GM19452 (cell line): Measurements from ENCODE around the gene HNRNPA0.
"Not testable (repeated sequence)": the region's sequence is repeated elsewhere in the genome, so short reads cannot be mapped to it uniquely, and the experiment has no call there.

Source experiments
- ATAC-seq: cut with Tn5 transposase; IDR thresholded peaks from one replicate; pipeline ENCODE4 v1.9.1; 2021; ENCODE audit not compliant: unreplicated experiment

Gene HNRNPA0

DNA sequence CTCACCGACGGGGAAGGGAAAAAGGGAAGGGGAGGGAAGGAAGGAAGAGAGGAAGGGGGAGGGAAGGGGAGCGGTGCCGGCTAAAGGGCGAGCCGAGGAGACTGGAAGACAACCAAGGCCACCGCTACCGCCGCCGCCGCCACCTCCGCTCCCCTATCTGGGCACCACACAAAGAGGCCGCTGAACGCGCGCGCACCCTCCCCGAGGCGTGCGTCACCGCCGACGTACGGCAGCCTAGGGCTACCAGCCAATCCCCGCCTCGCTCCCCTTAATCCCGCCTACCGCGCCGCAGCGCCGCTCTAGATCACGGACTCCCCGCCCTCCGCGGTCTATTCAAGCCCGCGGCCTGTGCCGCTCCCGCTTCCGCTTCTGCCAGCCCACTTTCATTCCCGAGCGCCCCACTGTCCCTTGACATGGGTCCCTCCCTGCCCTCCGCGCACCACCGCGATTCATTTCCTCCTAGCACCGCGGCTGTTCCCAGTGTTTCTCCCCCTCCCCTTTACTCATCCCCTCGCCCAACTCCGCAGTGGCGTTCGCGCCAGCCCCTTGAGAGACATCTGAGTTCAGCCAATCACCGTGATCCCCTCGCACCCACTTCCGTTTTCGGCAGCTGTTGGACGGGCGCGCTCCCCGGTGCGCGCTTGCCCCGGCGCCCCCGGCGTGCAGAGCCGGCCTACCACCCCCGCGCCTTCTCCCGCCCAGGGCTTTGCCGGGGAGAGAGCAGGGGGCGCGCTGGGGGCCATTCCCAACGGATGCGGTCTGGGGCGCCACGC, at the start of gene HNRNPA0:
TSS of gene HNRNPA0 (minus strand) at position 176 of the 773 bp plus-strand sequence. CDS start 297 bp downstream, outside the sequence.
- ATAC-seq, result peak; percentile 76

DNA sequence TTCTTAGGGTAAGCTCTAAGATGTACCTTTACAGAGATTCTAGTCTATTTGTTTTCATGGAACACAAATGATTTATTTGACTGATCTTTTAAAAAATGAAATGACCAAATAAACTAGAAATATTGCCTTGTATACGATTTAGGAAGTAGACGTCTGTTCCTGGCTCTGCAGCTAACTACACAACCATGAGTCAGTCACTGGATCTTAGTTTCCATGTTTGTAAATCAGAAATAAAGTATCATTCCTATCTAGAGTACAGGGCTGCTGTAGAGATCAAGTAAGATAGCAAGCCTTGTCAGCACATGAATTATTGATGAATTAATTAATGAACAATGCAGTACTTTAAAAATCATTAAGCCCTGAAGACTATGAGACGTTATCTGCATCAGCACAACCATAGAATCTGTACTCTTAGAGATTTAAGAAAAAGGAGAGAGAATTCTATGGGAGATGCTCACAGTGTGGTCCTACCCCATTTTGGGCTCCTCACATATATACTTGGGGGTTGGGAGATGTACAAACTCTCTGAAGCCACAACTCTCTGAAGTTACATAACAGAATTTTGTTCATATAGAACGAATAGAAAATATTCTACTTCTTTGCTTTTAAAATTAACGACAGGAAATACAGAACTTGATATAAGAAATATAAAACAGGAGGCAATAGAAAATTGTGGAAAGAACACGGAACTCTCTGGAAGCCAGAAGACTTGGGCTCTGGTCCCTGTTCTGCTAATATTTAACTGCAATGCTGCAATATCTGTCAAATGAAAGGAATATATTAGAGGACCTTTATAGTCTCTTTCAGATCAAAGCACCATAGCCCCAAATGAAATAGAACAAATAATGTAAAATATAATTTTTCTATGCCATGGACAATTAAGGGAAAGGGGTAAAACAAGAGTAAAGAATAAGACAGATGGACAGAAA, 48.4 kb upstream of the HNRNPA0 start:
- ATAC-seq, result no peak

DNA sequence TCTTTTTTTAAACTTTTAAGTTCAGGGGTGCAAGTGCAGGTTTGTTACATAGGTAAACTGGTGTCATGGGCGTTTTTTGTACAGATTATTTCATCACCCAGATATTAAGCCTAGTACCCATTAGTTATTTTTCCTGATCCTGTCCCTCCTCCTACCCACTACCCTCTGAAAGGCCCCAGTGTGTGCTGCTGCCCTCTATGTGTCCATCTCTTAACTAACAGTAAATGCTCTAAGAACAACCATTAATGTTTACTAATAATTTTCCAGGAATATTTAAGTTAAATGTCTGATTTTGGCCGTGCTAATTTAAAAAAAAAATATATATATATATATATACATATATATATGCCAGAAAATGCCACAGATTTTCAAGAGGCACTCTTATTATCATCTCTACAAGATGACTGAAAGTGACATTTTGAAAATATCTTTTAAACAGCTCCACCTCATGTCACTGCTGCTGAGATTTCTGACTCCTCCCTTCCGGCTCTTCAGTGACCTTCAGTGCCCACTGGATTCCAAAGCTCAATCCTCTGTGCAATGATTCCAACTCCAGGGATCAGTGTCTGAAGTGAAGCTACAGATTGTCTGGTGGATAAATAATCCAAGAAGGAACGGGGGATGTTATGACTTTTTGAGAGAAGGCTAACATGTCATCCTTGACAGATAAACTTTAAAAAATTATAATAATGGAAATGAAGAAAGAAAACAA, 46.7 kb upstream of the HNRNPA0 start:
- ATAC-seq, result no peak

DNA sequence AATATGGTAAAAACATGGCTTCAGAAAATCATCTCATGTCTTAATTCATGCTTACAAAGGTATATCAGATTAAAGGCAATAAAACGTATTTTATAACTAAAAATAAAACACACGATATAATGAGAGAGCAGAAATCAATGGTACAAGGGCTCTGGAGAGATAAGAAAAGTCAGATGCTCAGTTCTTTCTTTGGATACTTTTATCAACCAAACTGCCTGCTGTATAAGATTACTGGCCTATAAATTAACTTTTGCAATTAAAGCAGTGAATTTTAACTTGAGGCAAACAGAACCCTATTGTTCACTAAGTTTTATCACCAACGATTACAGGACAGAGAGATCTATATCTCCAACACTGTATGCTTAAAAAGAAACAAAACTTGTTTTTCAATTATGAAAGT, 42.1 kb upstream of the HNRNPA0 start:
- no peak for ATAC-seq

DNA sequence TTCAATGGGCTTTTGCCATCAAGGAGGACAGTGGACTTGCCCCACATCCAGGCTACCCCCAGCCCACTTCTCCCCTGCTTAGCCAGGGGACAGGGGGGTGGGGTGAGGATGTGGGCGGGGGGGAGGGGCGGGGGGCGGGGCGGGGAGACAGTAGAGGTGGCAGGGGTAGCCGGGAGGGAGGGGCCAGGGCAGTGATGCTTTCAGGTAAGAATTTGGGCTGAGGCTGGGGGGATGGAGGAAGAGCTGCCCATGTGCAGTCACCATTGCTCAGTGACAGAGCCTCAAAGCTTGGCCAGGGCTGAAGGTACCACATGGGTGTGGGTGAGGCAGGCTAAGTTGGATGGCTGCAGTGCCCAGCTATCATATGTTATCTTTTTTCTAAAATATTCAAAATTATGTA, 40.7 kb upstream of the HNRNPA0 start:
- ATAC-seq, result no peak

DNA sequence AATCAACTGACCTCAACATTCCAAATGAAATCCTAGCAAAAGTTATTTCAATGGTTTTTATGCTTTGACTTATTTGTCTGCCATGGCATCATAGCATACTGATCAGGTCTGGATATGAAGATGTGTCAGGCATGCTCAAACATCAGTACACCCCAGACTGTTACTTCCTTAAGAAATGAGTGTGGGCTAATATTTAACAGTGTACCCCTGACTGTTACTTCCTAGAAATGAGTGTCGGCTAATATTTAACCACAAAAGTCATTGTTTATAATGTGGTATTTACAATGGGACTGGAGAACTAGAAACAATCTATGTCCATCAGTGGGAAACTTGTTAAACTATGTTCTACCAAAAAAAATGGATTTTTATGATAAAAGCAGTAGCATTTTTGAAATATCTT, 38.1 kb upstream of the HNRNPA0 start:
- peak; percentile 61 for ATAC-seq

DNA sequence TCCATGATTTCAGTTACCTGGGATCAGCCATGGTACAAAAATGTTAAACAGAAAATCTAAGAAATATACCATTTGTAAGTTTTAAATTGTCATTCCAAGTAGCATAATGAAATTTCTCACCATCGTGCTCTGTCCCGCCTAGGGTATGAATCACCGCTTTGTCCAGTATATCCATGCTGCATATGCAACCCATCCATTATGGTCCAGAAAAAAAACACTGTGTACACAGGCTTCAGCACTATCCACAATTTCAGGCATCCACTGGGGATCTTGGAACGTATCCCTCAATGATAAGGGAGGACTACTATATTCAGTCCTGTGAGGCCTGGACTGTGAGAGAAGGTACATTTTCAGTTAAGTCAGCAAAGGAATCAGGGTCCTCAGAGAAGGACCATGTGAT, 37.6 kb upstream of the HNRNPA0 start:
- no peak for ATAC-seq

DNA sequence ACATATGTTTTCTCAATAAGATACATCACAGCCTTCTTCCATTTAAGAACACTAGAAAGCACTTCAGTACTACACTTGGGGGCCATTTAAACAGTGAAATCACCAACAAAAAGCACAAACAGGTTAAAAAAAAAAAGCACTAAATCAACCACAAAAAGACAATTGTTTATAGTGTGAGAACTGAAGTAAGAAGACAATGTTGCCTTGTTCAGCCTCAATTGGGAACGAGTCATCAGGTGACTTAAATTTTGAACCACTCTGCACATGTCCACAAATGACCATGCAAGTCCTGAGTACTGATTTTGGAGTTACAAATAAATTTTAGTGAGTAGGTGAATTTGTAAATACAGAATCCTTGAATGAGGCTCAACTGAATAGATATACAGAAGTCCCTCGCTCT, 37.2 kb upstream of the HNRNPA0 start:
- no peak for ATAC-seq

DNA sequence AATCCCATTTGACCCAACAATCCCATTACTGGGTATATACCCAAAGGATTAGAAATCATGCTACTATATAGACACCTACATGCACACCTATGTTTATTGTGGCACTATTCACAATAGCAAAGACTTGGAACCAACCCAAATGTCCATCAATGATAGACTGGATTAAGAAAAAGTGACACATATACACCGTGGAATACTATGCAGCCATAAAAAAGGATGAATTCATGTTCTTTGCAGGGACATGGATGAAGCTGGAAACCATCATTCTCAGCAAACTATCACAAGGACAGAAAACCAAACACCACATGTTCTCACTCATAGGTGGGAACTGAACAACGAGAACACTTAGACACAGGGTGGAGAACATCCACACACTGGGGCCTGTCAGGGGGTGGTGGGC, 34.4 kb upstream of the HNRNPA0 start:
- ATAC-seq, result not testable (repeated sequence)

DNA sequence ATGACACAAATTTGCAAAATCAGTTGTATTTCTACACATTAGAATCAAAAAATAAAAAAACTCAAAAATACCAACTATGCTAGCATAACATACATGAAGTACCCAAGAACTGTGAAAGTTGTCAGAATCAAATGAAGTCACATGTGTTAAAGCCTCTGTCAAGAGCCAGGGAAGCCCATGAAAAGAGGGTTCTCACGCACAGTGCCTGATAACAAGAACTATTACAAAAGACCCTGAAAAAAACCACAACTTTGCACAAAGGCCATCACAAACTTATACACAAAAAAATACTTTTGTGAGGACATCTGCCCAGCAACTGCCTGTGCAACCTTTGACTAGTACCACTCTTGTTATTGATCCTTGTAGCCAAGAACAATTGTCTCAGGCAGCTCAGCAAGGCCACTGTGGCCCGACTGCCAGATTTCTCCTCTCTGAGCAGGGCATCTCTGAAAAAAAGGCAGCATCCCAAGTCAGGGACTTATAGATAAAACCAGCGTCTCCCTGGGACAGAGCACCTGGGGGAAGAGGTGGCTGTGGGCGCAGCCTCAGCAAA, 28.9 kb upstream of the HNRNPA0 start:
- no peak for ATAC-seq

DNA sequence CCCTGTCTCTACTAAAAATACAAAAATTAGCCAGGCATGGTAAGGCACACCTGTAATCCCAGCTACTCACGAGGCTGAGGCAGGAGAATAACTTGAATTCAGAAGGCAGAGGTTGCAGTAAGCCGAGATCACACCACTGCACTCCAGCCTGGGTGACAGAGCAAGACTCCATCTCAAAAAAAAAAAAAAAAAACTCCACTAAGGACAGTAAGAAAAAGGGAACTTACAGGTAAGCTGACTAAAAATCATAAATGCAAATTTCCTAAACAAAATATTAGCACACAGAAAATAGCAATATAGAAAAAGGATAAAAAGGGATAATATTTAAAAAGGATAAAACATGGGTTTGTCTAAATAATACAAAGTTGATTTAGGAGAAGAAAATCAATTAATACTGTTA, 27.9 kb upstream of the HNRNPA0 start:
- ATAC-seq, result no peak

DNA sequence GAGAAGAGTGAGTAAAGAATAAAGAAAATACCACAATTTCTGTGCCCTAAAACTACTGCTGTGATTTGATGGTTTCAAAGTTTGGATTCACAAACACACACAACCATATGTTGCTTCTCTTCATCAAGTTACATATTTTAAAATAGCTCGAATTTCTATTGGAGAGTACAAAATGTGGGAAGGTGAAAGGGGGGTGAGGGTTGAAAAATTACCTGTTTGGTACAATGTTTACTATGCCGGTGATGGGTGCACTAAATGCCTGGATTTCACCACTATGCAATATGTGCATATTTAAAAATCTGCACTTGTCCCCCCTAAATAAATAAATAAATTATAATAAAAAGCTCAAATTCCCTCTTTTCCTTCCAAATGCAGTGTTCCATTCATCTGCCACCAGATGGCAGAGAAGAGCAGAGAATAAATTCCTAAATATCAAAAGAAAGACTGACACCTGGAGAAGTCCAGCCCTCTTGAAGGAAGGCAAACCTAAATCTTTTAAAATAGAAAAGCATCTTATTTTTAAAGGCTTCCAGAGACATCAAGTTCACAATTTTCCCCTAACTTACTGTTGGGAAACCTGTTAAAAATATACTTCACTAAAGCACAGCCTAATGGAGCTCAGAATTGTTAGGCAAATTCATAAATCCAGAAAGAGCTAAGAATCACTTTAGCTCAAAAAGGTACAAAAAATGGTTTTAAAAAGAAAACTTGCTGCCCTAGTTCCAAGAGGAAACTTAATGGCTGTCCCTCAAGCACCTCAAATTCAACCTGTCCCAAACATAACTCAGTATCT, 24.8 kb upstream of the HNRNPA0 start:
- no peak for ATAC-seq

DNA sequence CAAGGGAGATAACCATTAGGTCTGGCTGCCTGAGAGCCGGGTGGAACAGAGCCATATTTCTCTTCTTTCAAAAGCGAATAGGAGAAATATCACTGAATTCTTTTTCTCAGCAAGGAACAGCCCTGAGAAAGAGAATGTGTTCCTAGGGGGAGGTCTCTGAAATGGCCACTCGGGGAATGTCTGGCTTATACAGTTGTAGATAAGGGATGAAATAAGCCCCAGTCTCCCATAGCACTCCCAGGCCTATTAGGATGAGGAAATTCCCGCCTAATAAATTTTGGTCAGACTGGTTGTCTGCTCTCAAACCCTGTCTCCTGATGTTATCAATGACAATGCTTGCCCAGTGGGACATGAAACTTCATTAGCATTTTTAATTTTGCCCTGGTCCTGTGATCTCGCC, 13.8 kb upstream of the HNRNPA0 start:
- ATAC-seq, result not testable (repeated sequence)

DNA sequence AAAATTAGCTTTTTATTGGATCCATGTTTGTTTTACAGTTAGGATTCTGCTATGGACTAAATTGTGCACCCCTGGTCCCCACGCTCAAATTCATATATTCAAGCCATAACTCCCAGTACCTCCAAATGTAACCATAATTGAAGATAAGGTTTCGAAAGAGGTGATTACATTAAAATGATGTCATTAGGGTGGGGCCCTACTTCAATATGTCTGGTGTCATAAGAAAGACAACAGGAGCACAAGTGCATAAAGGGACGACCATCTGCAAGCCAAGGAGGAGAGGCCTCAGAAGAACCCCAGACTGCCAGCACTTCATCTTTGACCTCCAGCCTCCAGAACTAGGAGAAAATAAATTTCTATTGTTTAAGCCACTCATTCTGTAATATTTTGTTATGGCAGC, 7.4 kb upstream of the HNRNPA0 start:
- no peak for ATAC-seq

DNA sequence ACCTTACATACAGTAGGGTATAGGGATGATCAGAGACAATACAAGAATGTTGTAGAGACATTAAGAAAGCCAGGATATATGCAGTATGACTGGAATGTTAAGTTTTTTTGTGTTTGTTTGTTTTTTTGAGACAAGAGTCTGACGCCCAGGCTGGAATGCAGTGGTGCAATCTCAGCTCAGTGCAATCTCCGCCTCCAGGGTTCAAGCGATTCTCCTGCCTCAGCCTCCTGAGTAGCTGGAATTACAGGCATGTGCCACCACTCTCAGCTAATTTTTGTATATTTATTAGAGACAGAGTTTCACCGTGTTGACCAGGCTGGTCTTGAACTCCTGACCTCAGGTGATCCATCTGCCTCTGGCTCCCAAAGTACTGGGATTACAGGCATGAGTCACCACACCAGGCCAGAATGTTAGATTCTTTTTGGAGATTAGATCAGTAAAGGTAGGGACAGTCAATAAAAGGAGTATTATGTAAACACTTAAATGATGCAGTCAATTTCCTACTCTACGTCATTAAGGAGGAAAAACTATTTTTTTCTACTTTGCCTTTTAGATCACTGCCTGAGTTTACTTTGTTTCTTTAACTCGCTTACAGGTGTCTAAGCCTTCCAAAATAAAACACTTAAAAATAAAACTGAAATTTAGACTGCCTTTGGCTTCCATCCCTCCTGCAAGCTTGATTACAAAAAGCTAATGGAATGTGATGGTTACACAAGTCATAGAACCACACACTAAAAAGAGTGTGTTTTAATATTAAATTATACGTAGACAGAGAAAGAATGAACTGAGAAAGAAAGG, 6.8 kb upstream of the HNRNPA0 start:
- ATAC-seq, result no peak

DNA sequence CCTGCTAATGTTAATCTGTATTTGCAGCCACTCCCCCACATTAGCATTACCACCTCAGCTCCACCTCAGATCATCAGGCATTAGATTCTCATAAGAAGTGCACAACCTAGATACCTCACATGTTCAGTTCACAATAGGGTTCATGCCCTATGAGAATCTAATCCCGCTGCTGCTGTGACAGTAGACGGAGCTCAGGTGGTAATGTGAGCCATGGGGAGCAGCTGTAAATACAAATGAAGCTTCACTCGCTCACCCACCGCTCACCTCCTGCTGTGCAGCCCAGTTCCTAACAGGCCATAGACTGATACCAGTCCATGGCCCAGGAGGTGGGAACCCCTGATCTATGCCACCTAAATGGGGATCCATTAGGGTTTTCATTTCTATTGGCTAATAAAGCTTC, 6.1 kb upstream of the HNRNPA0 start:
- ATAC-seq, result no peak

DNA sequence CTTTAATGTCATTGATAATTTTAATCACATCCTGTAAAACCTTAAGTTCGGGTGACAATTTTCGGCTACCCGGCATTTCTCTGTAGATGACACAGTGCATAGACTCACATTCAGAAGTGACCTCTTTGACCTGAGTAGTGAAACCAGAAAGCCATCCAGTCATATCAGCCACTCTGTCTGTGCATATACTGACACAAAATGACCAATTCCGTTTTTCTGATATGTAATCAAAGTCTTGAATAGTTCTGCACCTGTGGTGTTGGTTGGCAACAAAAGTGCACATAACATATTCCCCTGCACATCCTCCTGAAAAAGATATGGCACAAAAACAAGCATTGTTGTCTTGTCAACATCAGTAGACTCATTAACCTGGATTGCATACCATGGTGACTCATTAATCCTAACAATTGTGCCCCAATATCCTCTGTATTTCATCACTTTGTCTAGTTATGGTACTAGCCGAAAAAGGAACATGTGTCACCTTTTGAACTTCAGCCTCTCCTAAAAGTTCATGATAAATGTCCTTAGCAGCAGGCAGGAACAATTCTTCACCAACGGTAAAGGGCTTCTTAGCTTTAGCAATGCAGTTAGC, 4.6 kb upstream of the HNRNPA0 start:
- peak; percentile 44 for ATAC-seq

DNA sequence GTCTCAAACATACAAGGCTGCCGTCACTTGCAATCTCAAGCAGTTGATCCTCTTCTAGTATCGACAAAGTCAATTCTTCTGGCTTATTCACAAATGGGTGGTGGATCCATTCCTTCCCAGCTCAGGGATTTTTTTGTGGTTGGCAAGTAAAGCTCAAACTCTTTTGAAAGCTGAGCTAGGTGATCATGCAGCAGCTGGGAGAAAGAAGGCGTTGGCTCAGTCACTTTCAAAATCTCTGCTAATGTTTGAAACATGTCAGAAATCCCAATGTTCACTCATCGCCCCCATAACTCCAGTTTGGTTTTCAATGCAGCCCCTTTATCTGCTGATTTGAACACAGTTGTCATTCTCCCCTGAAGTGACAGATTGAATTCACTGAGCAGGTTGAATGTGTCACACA, 4.0 kb upstream of the HNRNPA0 start:
- no peak for ATAC-seq

DNA sequence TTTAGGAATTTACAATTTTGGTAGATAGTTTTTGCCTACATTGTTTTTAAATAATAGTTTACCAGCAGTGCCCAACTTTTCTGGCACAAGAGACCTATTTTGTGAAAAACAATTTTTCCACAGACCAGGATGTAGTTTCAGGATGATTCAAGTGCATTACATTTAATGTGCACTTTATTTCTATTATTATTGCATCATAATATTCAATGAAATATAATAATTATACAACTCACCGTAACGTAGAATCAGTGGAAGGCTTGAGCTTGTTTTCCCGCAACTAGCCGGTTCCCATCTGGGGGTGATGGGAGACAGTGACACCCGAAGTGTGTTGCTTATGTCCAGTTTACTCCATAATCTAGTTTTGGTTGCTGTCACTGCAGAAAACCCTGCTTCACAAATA, 3.5 kb upstream of the HNRNPA0 start:
- ATAC-seq, result no peak
